Midbrain (tissue), 1 donor: ENCODE measurements around the gene MCF2L2.

Experiments
- DNase-seq: peaks from one replicate; lab custom pipeline; 2025; lab: John Stamatoyannopoulos, UW

The MCF2L2 gene

GRCh38 chr3:183265834-183266417 is 162.5 kb downstream of the MCF2L2 start:
- DNase-seq, result no peak

- DNase-seq, result peak; percentile 46
Measured at GRCh38 chr3:183265157-183265642, 163.2 kb downstream of the MCF2L2 start.

- no peak for DNase-seq
Measured at GRCh38 chr3:183264268-183264667, 164.2 kb downstream of the MCF2L2 start.

GRCh38 chr3:183262875-183263378 is 165.5 kb downstream of the MCF2L2 start:
- no peak for DNase-seq

GRCh38 chr3:183261151-183261724 is 167.2 kb downstream of the MCF2L2 start:
- no peak for DNase-seq

GRCh38 chr3:183260167-183260904 is 168.1 kb downstream of the MCF2L2 start:
- DNase-seq, result peak; percentile 17

GRCh38 chr3:183259621-183260020 is 168.8 kb downstream of the MCF2L2 start:
- DNase-seq, result no peak

- DNase-seq, result no peak
Measured at GRCh38 chr3:183259087-183259486, 169.3 kb downstream of the MCF2L2 start.

- DNase-seq, result no peak
Measured at GRCh38 chr3:183255348-183255730, 173.1 kb downstream of the MCF2L2 start.

- no peak for DNase-seq
Measured at GRCh38 chr3:183254487-183255347, 173.7 kb downstream of the MCF2L2 start.

GRCh38 chr3:183253528-183254486 is 174.6 kb downstream of the MCF2L2 start:
- DNase-seq, result peak; percentile 53

GRCh38 chr3:183252973-183253527 is 175.4 kb downstream of the MCF2L2 start, which contains the start of gene B3GNT5:
B3GNT5 (plus strand) TSS chr3:183253253; CDS start chr3:183269799, 16,546 bp downstream.
- DNase-seq, result no peak

- no peak for DNase-seq
Measured at GRCh38 chr3:183252118-183252782, 176.2 kb downstream of the MCF2L2 start.

GRCh38 chr3:183249006-183249718 is 179.3 kb downstream of the MCF2L2 start:
- no peak for DNase-seq

GRCh38 chr3:183247011-183247589 is 181.3 kb downstream of the MCF2L2 start:
- no peak for DNase-seq

- DNase-seq, result no peak
Measured at GRCh38 chr3:183244981-183245476, 183.4 kb downstream of the MCF2L2 start.

- DNase-seq, result peak; percentile 34
Measured at GRCh38 chr3:183244219-183244618, 184.2 kb downstream of the MCF2L2 start.

GRCh38 chr3:183242431-183242830 is 186.0 kb downstream of the MCF2L2 start:
- DNase-seq, result no peak

GRCh38 chr3:183239046-183239445 is 189.4 kb downstream of the MCF2L2 start:
- DNase-seq, result no peak
